Measurements from ENCODE around the gene PACSIN3. TPM values are rescaled to one million over a fixed set of nuclear protein-coding genes. Genes with fewer than 3 reads are reported as not detected.

The PACSIN3 gene
- total and polyA plus RNA-seq, 2 of the 13 experiments (the other 11 are each of a cell fraction or from before 2014, with no cell fraction given): 47.9 to 93.3 TPM

GRCh38 chr11:47152953-47153950, 33.0 kb downstream of the PACSIN3 start (continued):
- TF ChIP-seq ZHX2 (IDR thresholded peaks at IDR 0.05; ENCODE audit: low read depth) (no peak), ZHX2 (CRISPR knock-in tag; IDR thresholded peaks at IDR 0.05; ENCODE audit: borderline replicate concordance) (no peak), POLR2A (IDR thresholded peaks at IDR 0.05; ENCODE audit: insufficient read depth in 1 of 2, low read depth in 2 of 2, low read length in 2 of 2) (no peak), ZNF260 (CRISPR knock-in tag; IDR thresholded peaks at IDR 0.05; ENCODE audit: borderline replicate concordance, low read depth) (no peak), ZFP91 (CRISPR knock-in tag; IDR thresholded peaks at IDR 0.05; ENCODE audit: borderline replicate concordance) (peak; percentile 33; the same call in 1 of the 2 replicates), STAG1 (CRISPR knock-in tag; IDR thresholded peaks at IDR 0.05) (peak; percentile 99), MED1 (CRISPR knock-in tag; IDR thresholded peaks at IDR 0.05) (no peak), ZNF629 (CRISPR knock-in tag; conservative IDR thresholded peaks at IDR 0.05) (no peak), POLR2AphosphoS2 (IDR thresholded peaks at IDR 0.05; ENCODE audit: low read depth, low read length) (no peak), MLLT10 (CRISPR knock-in tag; IDR thresholded peaks at IDR 0.05) (no peak), POGZ (CRISPR knock-in tag; IDR thresholded peaks at IDR 0.05) (no peak), GABPB1 (CRISPR knock-in tag; IDR thresholded peaks at IDR 0.05) (no peak), ZZZ3 (CRISPR knock-in tag; IDR thresholded peaks at IDR 0.05; ENCODE audit: borderline replicate concordance) (no peak), KAT7 (CRISPR knock-in tag; IDR thresholded peaks at IDR 0.05; ENCODE audit: borderline replicate concordance) (no peak), GABPA (IDR thresholded peaks at IDR 0.05; ENCODE audit: low read depth, low read length) (no peak), GABPA (CRISPR knock-in tag; IDR thresholded peaks at IDR 0.05; ENCODE audit: low read depth) (no peak), ZNF619 (CRISPR knock-in tag; IDR thresholded peaks at IDR 0.05) (no peak), ZNF530 (CRISPR knock-in tag; IDR thresholded peaks at IDR 0.05; ENCODE audit: low read depth) (no peak), HMG20A (CRISPR knock-in tag; IDR thresholded peaks at IDR 0.05; ENCODE audit: borderline replicate concordance) (no peak), CERS6 (CRISPR knock-in tag; IDR thresholded peaks at IDR 0.05) (no peak), MIER3 (CRISPR knock-in tag; IDR thresholded peaks at IDR 0.05; ENCODE audit: borderline replicate concordance) (no peak; the same call in 1 of the 2 replicates)
